ENCODE data around the gene HS3ST6.

DNA sequence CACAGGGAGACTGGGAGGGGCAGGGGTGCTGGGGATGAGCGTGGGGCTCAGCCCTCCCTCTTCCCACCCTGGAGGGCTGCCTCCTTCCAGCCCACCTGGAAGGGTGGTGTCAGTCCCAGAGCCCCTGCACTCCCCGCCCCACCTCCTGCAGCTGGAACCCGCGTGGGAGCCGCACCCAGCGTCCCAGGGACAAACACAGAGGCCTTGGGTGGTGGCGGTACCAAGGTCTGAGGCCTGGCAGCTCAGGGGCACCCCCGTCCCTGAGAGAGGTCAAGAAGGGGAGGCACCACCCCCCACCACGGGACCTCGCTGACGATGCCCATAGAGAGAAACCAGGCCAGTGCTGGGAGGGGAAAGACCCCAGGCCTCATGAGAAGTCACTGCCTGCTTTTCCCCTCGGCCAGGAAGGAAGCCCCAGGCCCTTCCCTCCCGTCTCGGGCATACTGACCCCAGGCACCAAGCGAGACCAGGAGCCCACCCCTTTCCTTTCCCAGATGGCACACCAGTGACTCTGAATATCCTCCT lies 4.1 kb downstream of the HS3ST6 start:
- TF ChIP-seq POLR2AphosphoS5 (IDR thresholded peaks at IDR 0.05; ENCODE audit: low read depth) (no peak), GABPA (IDR thresholded peaks at IDR 0.05; ENCODE audit: low read depth) (no peak)
- TF ChIP-seq, protein P1, sequence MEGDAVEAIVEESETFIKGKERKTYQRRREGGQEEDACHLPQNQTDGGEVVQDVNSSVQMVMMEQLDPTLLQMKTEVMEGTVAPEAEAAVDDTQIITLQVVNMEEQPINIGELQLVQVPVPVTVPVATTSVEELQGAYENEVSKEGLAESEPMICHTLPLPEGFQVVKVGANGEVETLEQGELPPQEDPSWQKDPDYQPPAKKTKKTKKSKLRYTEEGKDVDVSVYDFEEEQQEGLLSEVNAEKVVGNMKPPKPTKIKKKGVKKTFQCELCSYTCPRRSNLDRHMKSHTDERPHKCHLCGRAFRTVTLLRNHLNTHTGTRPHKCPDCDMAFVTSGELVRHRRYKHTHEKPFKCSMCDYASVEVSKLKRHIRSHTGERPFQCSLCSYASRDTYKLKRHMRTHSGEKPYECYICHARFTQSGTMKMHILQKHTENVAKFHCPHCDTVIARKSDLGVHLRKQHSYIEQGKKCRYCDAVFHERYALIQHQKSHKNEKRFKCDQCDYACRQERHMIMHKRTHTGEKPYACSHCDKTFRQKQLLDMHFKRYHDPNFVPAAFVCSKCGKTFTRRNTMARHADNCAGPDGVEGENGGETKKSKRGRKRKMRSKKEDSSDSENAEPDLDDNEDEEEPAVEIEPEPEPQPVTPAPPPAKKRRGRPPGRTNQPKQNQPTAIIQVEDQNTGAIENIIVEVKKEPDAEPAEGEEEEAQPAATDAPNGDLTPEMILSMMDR (IDR thresholded peaks at IDR 0.05; ENCODE audit: insufficient read depth, low read length), result no peak

Measured in HL-60 (cell line).